Mesodermal cell (in vitro differentiated cells): ENCODE data around the gene USP13.
"Not testable (repeated sequence)": the region's sequence is repeated elsewhere in the genome, so short reads cannot be mapped to it uniquely, and the experiment has no call there.

Experiments used
- H3K27ac ChIP-seq: 2 replicates; pipeline ENCODE4 v1.7.0; 2013; ENCODE audit warnings: mild to moderate bottlenecking, low read depth, low read length, moderate library complexity; ENCODE audit not compliant: severe bottlenecking
- H3K36me3 ChIP-seq: 2 replicates; pipeline ENCODE4 v1.7.1; 2013; ENCODE audit warnings: mild to moderate bottlenecking, low read length, moderate library complexity; ENCODE audit not compliant: control insufficient read depth, insufficient read depth
- H3K4me1 ChIP-seq: one replicate; pipeline ENCODE4 v1.7.1; 2013; ENCODE audit warnings: mild to moderate bottlenecking, low read length; ENCODE audit not compliant: insufficient read depth, control insufficient read depth, poor library complexity, severe bottlenecking
- H3K4me3 ChIP-seq: 2 replicates; pipeline ENCODE4 v1.7.0; 2013; ENCODE audit warnings: low read length, control low read depth, mild to moderate bottlenecking; ENCODE audit not compliant: insufficient read depth, poor library complexity, severe bottlenecking; ENCODE audit errors: extremely low read depth
- H3K9me3 ChIP-seq: 2 replicates; pipeline ENCODE4 v1.7.1; 2013; ENCODE audit warnings: mild to moderate bottlenecking, low read length, moderate library complexity; ENCODE audit not compliant: control insufficient read depth
- WGBS, 2 experiments: methylation state at CpG; one replicate each; pipeline ENCODE4 v1.1.5; 2013; ENCODE audit warnings: missing lambda C conversion rate in 2 of 2; ENCODE audit not compliant: insufficient coverage in 2 of 2; 5-methylcytosine and 5-hydroxymethylcytosine counted together

The USP13 gene

DNA sequence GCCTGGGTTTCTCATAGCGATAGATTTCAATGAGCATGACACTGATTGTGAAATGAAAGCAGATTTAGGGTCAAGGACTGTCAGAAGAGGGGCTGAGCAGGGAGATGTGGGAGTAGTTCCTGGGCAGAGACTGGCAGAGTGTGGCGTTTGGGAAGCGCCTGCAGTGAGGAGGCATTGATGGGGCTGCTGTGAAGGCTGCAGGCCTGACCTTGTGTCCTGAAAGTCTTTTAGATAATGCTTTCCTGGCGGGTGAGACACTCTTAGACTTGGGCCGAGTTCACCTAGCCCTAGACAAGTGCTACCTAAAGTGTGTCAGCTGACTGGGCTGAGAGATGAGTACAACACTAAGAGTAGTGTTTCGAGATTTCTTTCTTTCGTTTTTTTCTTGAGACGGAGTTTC lies 20.7 kb downstream of the USP13 start:
- Histone ChIP-seq H3K27ac (no peak overlapping the region), H3K36me3 (no peaks in the 10 kb centered on the region), H3K9me3 (no peaks in the 10 kb centered on the region), H3K4me3 (no peak overlapping the region), H3K4me1 (peaks cover 3% of the 10 kb centered on the region)
- WGBS, 2 experiments, result 92 to 99% methylated on average over 8 of the region's 8 CpGs

DNA sequence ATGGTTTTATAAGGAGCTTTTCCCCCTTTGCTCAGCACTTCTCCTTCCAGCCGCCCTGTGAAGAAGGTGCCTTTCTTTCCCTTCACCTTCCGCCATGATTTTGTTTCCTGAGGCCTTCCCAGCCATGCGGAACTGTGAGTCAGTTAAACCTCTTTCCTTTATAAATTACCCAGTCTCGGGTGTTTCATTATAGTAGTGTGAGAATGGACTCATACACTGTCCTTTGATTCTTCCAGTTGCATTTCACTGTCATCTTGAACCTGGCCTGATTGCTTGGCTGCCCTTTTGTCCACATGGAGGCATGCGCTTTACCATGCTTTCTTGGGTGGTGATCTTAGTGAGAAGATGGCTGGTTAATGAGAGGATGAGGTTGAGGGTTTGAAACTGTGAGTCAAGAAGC lies 23.2 kb downstream of the USP13 start:
- Histone ChIP-seq H3K36me3 (no peaks in the 10 kb centered on the region), H3K4me1 (peaks cover 9% of the 10 kb centered on the region), H3K9me3 (no peaks in the 10 kb centered on the region), H3K27ac (no peak overlapping the region), H3K4me3 (no peak overlapping the region)
- WGBS, 2 experiments, result 68% methylated on average over 3 of the region's 5 CpGs; no CpG with 5 or more reads in 1 of the 2 experiments

DNA sequence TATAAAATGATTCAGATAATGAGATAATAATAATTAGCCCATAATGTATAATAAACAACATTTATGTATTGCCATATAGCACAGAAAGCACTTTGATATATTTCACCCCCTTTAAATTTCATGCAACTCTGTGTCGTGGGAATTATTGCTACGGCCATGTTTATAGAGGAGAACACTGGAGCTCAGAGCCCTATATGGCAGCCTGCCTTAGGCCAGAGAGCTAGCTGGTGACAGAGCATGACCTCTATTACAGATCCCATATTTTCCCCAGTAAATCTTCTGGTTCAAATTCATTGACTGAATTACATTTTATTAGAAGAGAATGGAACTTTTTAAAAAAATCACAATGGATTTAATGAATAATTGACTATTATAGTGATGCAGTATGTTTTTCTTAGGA lies 25.0 kb downstream of the USP13 start:
- Histone ChIP-seq H3K36me3 (no peaks in the 10 kb centered on the region), H3K27ac (no peak overlapping the region), H3K4me1 (peaks cover 8% of the 10 kb centered on the region), H3K9me3 (no peaks in the 10 kb centered on the region), H3K4me3 (no peak overlapping the region)
- 100% methylated on average over 1 of the region's 2 CpGs for WGBS, 2 experiments

DNA sequence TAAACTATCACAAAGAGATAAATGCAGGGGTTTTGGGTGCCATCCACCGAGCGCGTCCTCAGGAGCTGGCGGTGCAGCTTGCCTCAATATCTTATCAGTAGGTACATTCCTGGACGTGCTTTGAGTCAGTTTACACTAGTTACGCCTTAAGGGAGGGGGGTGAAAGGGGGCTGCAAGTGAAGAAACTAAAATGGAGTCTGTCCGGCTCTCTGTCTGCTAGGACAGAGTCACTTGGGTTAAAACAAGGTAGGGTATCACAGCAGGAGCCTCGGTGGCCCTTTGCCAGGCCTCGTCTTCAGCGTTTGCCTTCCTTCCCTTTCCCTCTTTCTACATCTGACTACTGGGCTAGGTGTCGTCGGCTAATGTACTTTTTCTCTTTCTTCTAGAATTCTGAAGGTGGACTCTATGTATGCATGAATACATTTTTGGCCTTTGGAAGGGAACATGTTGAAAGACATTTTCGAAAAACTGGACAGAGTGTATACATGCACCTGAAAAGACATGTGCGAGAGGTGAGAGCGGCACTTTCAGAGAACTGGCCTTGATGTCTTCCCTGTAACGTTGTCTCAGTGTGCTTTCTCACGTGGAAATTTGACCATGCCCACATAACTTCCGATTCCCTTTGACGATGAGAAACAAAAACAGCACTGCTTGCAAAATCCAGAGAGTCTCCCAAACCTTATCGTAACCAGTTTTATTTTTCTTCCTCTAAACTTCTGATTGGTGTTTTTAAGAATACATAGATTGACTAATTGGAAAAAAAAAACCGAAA lies 28.8 kb downstream of the USP13 start:
- WGBS, 2 experiments, result 91 to 93% methylated on average over 11 to 15 of the region's 21 CpGs
- Histone ChIP-seq H3K27ac (no peak overlapping the region), H3K4me1 (peaks cover 8% of the 10 kb centered on the region), H3K36me3 (no peaks in the 10 kb centered on the region), H3K4me3 (no peak overlapping the region), H3K9me3 (no peaks in the 10 kb centered on the region)

DNA sequence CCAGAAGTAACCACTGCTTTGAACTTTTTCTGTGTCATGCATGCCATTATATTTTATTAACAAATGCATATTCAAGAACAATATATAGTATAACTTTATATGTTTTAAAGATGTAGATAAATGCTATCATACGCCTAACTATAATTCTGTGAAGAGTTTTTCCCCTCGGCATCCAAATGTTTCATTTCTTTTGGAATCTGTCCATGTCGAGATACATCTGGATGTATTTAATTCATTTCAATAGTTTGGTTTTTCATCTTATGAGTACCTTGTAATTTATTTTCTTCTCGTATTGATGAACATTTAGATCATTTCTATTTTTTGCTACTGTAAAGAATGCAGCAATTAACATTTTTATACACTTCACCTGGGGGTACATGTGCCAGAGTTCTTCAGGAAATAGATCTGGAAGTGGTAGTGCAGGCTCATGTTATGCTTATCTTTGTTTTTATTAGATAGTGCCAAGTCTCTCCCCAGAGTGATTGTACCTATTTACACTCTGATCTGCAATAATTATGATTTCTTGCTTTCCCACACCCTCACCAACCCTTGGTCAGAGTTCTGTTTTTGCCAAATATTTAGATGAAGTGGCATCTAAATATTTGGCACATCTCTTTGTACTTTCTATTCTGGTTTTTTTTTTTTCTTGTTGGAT lies 29.7 kb downstream of the USP13 start:
- Histone ChIP-seq H3K4me3 (no peak overlapping the region), H3K4me1 (peaks cover 8% of the 10 kb centered on the region)
- WGBS, 2 experiments, result no CpG with 5 or more reads among the region's 4 CpGs

DNA sequence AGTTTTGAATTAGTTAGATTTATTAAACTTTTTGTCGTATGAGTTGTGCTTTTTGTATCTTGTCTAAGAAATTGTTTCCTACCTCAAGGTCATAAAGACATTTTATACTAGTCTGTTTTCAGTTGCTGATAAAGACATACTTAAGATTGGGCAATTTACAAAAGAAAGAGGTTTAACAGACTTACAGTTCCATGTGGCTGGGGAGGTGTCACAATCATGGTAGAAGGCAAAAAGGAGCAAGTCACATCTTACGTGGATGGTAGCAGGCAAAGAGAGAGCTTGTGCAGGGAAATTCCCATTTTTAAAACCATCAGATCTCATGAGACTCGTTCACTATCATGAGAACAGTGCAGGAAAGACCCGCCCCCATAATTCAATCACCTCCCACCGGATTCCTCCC lies 30.4 kb downstream of the USP13 start:
- not testable (repeated sequence) for H3K36me3 ChIP-seq
- 71% methylated on average over 1 of the region's 5 CpGs; no CpG with 5 or more reads in 1 of the 2 experiments for WGBS, 2 experiments

More for the DNA sequence above, 29.7 kb downstream of the USP13 start:
- Histone ChIP-seq H3K27ac (no peak overlapping the region), H3K9me3 (no peaks in the 10 kb centered on the region), H3K36me3 (no peaks in the 10 kb centered on the region)

DNA sequence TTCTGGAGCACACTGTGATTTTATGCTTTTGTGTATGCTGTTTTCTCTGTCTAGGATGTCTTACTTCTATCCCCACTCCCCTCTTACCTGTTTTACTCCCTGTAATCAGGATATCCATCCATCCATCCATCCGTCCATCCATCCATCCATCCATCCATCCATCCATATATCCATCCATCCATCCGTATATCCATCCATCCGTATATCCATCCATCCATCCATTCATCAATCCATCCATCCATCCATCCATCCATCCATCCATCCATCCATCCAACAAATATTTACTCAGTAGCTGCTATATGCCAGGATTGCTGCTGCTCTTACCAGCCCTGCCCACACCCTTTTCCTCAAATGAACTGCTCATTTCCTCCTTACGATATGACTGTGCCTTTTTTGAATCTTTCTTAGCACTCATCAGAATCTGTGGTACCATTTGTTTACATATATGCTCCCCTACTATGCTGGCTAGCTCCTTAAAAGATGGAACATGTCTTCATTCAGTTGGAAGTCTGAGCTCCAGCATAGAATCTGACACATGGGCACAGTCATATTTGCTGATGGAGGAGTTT lies 35.2 kb downstream of the USP13 start:
- H3K27ac ChIP-seq, result no peak overlapping the region
- H3K9me3 ChIP-seq, result no peaks in the 10 kb centered on the region
- H3K4me3 ChIP-seq, result no peak overlapping the region
- H3K4me1 ChIP-seq, result no peaks in the 10 kb centered on the region
- H3K36me3 ChIP-seq, result peaks cover 10% of the 10 kb centered on the region
- 82 to 100% methylated on average over 1 to 4 of the region's 4 CpGs for WGBS, 2 experiments

More for the DNA sequence above, 30.4 kb downstream of the USP13 start:
- not testable (repeated sequence) for H3K9me3 ChIP-seq, H3K4me3 ChIP-seq, H3K27ac ChIP-seq, H3K4me1 ChIP-seq

DNA sequence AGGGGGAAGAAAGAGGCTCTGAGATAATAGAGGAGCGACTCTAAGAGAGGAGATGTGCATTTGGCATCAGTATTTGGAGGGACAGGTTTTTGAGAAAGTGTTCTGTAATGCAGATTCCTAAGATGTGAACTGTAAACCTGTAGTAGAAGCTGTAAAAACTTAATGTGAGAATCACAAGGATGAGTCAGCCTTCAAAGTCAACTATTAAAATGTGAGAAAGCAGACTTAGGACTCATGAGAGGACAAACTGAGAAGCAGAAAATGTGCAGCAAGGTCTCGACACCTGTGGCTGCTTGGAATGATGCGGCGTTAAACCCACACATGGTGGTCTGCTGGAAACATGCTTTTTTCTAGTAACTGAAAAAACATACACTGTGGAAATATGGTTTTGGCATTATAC lies 36.0 kb downstream of the USP13 start:
- Histone ChIP-seq H3K4me3 (no peak overlapping the region), H3K36me3 (peaks cover 12% of the 10 kb centered on the region), H3K27ac (no peak overlapping the region), H3K9me3 (no peaks in the 10 kb centered on the region), H3K4me1 (no peaks in the 10 kb centered on the region)
- 80 to 100% methylated on average over 4 of the region's 4 CpGs for WGBS, 2 experiments

DNA sequence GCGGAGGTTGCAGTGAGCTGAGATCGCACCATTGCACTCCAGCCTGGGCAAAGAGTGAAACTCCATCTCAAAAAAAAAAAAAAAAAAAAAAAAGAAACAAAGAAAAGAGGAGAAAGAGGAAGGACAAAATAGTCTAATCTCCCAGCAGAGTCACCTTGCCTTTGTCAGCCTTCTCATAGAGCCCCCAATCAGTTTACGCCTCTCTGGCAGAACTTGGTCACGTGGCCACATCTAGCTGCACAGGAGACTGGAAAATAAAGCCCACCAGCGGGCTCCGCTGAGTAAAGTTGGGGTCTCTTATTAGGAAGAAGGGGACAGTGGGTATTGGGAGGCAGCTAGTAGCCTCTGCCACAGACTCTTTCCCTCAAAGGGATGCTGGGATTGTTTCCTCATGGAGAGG lies 41.9 kb downstream of the USP13 start:
- Histone ChIP-seq H3K27ac (no peak overlapping the region), H3K9me3 (no peaks in the 10 kb centered on the region), H3K4me1 (no peaks in the 10 kb centered on the region), H3K36me3 (peaks cover 12% of the 10 kb centered on the region), H3K4me3 (no peak overlapping the region)
- 100% methylated on average over 1 of the region's 6 CpGs for WGBS, 2 experiments

DNA sequence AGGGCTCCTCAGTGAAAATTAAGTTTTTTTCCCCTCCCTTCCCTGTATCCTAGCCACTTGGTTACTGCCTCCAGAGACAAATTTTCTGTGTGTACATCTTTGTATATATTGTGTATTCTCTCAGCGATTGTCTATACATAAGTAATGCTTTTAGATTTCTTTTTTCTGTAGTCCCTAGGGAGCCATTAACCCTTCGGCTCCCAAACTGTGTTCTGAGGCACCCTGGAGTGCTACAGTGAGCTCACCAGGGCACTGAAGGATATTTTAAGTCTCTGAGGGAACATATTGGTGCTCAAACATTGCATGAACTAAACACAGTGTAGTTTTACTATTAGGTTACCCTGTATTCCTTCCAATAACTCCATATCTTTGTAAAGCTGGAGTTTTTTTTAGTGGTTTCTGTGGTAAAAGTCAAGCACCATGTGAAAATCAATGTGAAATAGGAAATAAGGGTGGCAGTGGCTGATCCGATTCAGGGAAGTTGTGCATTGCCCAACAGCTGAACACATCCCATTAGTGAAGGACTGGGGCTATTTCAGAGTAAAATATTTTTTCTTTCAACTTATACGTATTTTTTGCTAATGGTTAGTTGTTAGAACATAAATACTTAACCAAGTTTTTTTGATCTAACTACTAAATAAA lies 43.0 kb downstream of the USP13 start:
- H3K4me3 ChIP-seq, result no peak overlapping the region
- H3K4me1 ChIP-seq, result no peaks in the 10 kb centered on the region
- WGBS, 2 experiments, result 83% methylated on average over 1 of the region's 4 CpGs; no CpG with 5 or more reads in 1 of the 2 experiments
- no peaks in the 10 kb centered on the region for H3K9me3 ChIP-seq
- H3K36me3 ChIP-seq, result peaks cover 12% of the 10 kb centered on the region
- no peak overlapping the region for H3K27ac ChIP-seq
